H9 (cell line): ENCODE measurements around the gene OSBP2. TPM values are rescaled to one million over a fixed set of nuclear protein-coding genes. Genes with fewer than 3 reads are reported as not detected.

Experiments
- DNase-seq: peaks from one replicate; pipeline ENCODE4 v3.0.0-alpha.2; 2017
- H2AFZ ChIP-seq: one replicate; pipeline ENCODE4 v1.6.1; 2013; ENCODE audit warnings: mild to moderate bottlenecking, low read length, control low read depth, moderate library complexity
- H2AK5ac ChIP-seq: 2 replicates; pipeline ENCODE4 v1.6.1; 2013; ENCODE audit warnings: low read length, control low read depth, mixed read lengths; ENCODE audit not compliant: insufficient read length
- H2BK120ac ChIP-seq: one replicate; pipeline ENCODE4 v1.6.1; 2013; ENCODE audit warnings: low read depth, mild to moderate bottlenecking, low read length, control low read depth, inconsistent platforms; ENCODE audit not compliant: poor library complexity, severe bottlenecking
- H2BK12ac ChIP-seq: 2 replicates; pipeline ENCODE4 v1.6.1; 2013; ENCODE audit warnings: low read length, control low read depth, mixed read lengths, low read depth; ENCODE audit not compliant: insufficient read length
- H2BK15ac ChIP-seq: 2 replicates; pipeline ENCODE4 v1.6.1; 2013; ENCODE audit warnings: low read depth, low read length, control low read depth
- H2BK20ac ChIP-seq: one replicate; pipeline ENCODE4 v1.6.1; 2013; ENCODE audit warnings: low read depth, mild to moderate bottlenecking, low read length, control low read depth, inconsistent platforms; ENCODE audit not compliant: poor library complexity, severe bottlenecking
- H2BK5ac ChIP-seq: 2 replicates; pipeline ENCODE4 v1.6.1; 2013; ENCODE audit warnings: low read length, control low read depth, mixed read lengths; ENCODE audit not compliant: insufficient read length
- H3K14ac ChIP-seq: 2 replicates; pipeline ENCODE4 v1.6.1; 2013; ENCODE audit warnings: low read length, control low read depth; ENCODE audit not compliant: insufficient read depth
- H3K18ac ChIP-seq: 2 replicates; pipeline ENCODE4 v1.6.1; 2013; ENCODE audit warnings: low read depth, mild to moderate bottlenecking, mixed read lengths, low read length, control low read depth; ENCODE audit not compliant: insufficient read length
- H3K23ac ChIP-seq: 2 replicates; pipeline ENCODE4 v1.6.1; 2013; ENCODE audit warnings: low read length, control low read depth, mixed read lengths, low read depth; ENCODE audit not compliant: insufficient read length
- H3K23me2 ChIP-seq: 2 replicates; pipeline ENCODE4 v1.6.1; 2013; ENCODE audit warnings: low read depth, mild to moderate bottlenecking, mixed read lengths, low read length, control low read depth; ENCODE audit not compliant: insufficient read length, poor library complexity, severe bottlenecking
- H3K27ac ChIP-seq: 2 replicates; pipeline ENCODE4 v1.5.1; 2013; ENCODE audit warnings: low read length, control low read depth, mixed read lengths, low read depth; ENCODE audit not compliant: insufficient read length
- H3K27me3 ChIP-seq: 2 replicates; pipeline ENCODE4 v1.6.1; 2013; ENCODE audit warnings: low read length, control low read depth, inconsistent platforms; ENCODE audit not compliant: insufficient read depth
- H3K4ac ChIP-seq: 2 replicates; pipeline ENCODE4 v1.6.1; 2013; ENCODE audit warnings: low read depth, mild to moderate bottlenecking, control low read depth, inconsistent platforms, low read length, moderate library complexity
- H3K4me1 ChIP-seq: 2 replicates; pipeline ENCODE4 v1.6.1; 2013; ENCODE audit warnings: low read length, control low read depth, inconsistent platforms; ENCODE audit not compliant: insufficient read depth
- H3K4me2 ChIP-seq: 2 replicates; pipeline ENCODE4 v1.6.1; 2013; ENCODE audit warnings: low read length, control low read depth, mixed read lengths; ENCODE audit not compliant: insufficient read length, insufficient read depth
- H3K56ac ChIP-seq: 2 replicates; pipeline ENCODE4 v1.6.1; 2013; ENCODE audit warnings: low read depth, mild to moderate bottlenecking, mixed read lengths, low read length, control low read depth; ENCODE audit not compliant: insufficient read length
- H3K79me1 ChIP-seq: 2 replicates; pipeline ENCODE4 v1.6.1; 2013; ENCODE audit warnings: low read depth, mild to moderate bottlenecking, moderate library complexity, low read length, control low read depth, inconsistent platforms; ENCODE audit not compliant: insufficient read depth, poor library complexity, severe bottlenecking
- H3K79me2 ChIP-seq: 2 replicates; pipeline ENCODE4 v1.6.1; 2013; ENCODE audit warnings: low read length, control low read depth, inconsistent platforms; ENCODE audit not compliant: insufficient read depth
- H3K9ac ChIP-seq: 2 replicates; pipeline ENCODE4 v1.6.1; 2013; ENCODE audit warnings: low read length, control low read depth, mixed read lengths; ENCODE audit not compliant: insufficient read length; ENCODE audit errors: extremely low read depth
- H3K9me3 ChIP-seq: one replicate; pipeline ENCODE4 v1.6.1; 2013; ENCODE audit warnings: low read depth, low read length, inconsistent platforms; ENCODE audit not compliant: control insufficient read depth
- H3T11ph ChIP-seq: one replicate; pipeline ENCODE4 v1.6.1; 2013; ENCODE audit warnings: mild to moderate bottlenecking, low read length, control low read depth, inconsistent platforms
- H4K20me1 ChIP-seq: one replicate; pipeline ENCODE4 v1.6.1; 2013; ENCODE audit not compliant: control insufficient read depth, insufficient read length, insufficient read depth
- H4K5ac ChIP-seq: 2 replicates; pipeline ENCODE4 v1.6.1; 2013; ENCODE audit warnings: low read depth, mild to moderate bottlenecking, mixed read lengths, low read length, control low read depth; ENCODE audit not compliant: insufficient read length
- H4K8ac ChIP-seq: replicated peaks from 2 replicates; pipeline ENCODE4 v1.6.1; 2013; ENCODE audit warnings: low read length, control low read depth, mixed read lengths, low read depth; ENCODE audit not compliant: insufficient read length
- H4K91ac ChIP-seq: 2 replicates; pipeline ENCODE4 v1.6.1; 2013; ENCODE audit warnings: low read depth, mild to moderate bottlenecking, moderate library complexity, mixed read lengths, low read length, control low read depth; ENCODE audit not compliant: insufficient read length
- H3K27ac Mint-ChIP-seq, 3 experiments: 2 replicates in 2 of 3; 3 replicates in 1 of 3; pipeline ENCODE4 v1.8.0; 2020 to 2021; ENCODE audit warnings: mixed read lengths in 3 of 3, mild to moderate bottlenecking in 1 of 3, moderate library complexity in 1 of 3
- H3K27me3 Mint-ChIP-seq: 2 replicates; pipeline ENCODE4 v1.8.0; 2021; ENCODE audit warnings: low read depth, mild to moderate bottlenecking, moderate library complexity, mixed read lengths
- H3K36me3 Mint-ChIP-seq, 3 experiments: 2 replicates in 2 of 3; 3 replicates in 1 of 3; pipeline ENCODE4 v1.8.0; 2020 to 2021; ENCODE audit warnings: low read depth in 3 of 3, mixed read lengths in 3 of 3; ENCODE audit not compliant: insufficient read depth in 1 of 3
- H3K4me1 Mint-ChIP-seq, 2 experiments: 2 replicates each; pipeline ENCODE4 v1.8.0; 2020; ENCODE audit warnings: mixed read lengths in 2 of 2
- H3K4me3 Mint-ChIP-seq, 2 experiments: 2 replicates in 1 of 2; 3 replicates in 1 of 2; pipeline ENCODE4 v1.8.0; 2020 to 2021; ENCODE audit warnings: mild to moderate bottlenecking in 2 of 2, mixed read lengths in 2 of 2, moderate library complexity in 1 of 2
- H3K9me3 Mint-ChIP-seq, 2 experiments: 2 replicates in 1 of 2; 3 replicates in 1 of 2; pipeline ENCODE4 v1.8.0; 2020; ENCODE audit warnings: mild to moderate bottlenecking in 2 of 2, mixed read lengths in 2 of 2, moderate library complexity in 1 of 2
- WGBS: extraction: QIAGEN DNeasy Blood & Tissue Kit; methylation state at CpG from one replicate; pipeline ENCODE4 v1.1.7; 2013; ENCODE audit warnings: missing lambda C conversion rate, low lambda C conversion rate, mixed read lengths; ENCODE audit not compliant: insufficient read length; ENCODE audit errors: extremely low coverage; 5-methylcytosine and 5-hydroxymethylcytosine counted together
- total RNA-seq: library from RNA; stranded (reverse); gene quantifications from 2 replicates; pipeline ENCODE4 v1.2.1, GENCODE V29; 2021
- TF ChIP-seq, protein P1 (sequence below): fragments of 200-600 bp; sonication (generic); conservative IDR thresholded peaks from 3 replicates; pipeline ENCODE4 v1.8.0; 2021; ENCODE audit warnings: antibody characterized with exemption, mild to moderate bottlenecking

The OSBP2 gene
- total RNA-seq, 1 experiment from 2014 or later: 3.4 TPM

DNA sequence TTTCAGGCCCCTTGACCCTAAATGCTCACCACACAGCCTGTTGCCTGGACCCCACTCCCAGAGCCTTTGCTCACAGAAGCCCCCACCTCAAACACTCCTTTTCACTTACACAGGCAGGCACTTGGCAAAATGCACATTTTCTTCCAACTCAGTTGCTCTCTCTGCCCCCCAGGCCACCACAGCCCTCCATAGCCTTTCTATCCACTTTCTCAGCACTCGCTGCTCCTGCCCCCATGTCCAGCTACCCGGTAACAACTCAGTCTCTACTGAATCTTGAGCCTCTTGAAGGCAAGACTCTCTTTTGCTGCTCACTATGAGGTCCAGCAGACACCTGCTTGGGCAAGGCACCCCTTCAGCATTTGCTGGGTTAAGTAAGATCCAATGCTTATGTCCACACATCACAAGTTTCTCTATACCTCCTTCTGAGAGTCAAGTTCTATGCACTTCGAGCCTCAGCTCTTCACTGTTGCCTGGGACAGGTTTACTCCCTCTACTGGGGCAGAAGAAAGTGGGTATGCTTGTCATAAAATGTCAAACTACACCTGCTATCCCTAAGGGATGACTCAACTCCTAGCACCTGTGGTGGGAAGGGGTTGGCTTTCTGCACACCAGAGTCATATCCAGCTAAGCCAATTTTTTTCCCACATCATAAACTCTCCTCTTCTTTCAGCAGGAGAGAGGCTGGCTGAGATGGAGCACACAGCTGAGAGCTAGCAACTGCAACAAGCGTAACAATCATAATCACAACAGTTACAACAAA lies 237.0 kb downstream of the OSBP2 start:
- Histone ChIP-seq H4K8ac (no peak overlapping the region), H2BK120ac (no peak overlapping the region), H3K4me1 (no peaks in the 10 kb centered on the region), H3K9ac (no peak overlapping the region), H3K4me2 (no peak overlapping the region), H3K4ac (no peak overlapping the region), H3K9me3 (no peaks in the 10 kb centered on the region), H3K79me2 (no peaks in the 10 kb centered on the region), H3K23ac (no peak overlapping the region), H2BK15ac (no peak overlapping the region), H3K79me1 (no peaks in the 10 kb centered on the region), H3K27ac (no peak overlapping the region), H2BK12ac (no peak overlapping the region), H2BK5ac (no peak overlapping the region), H3K27me3 (no peaks in the 10 kb centered on the region), H3K14ac (no peak overlapping the region), H3K23me2 (no peaks in the 10 kb centered on the region), H2BK20ac (no peak overlapping the region), H4K91ac (no peak overlapping the region), H4K20me1 (peaks cover 2% of the 10 kb centered on the region), H2AFZ (no peak overlapping the region), H3K18ac (no peak overlapping the region), H3K56ac (no peak overlapping the region), H2AK5ac (no peak overlapping the region), H4K5ac (no peak overlapping the region), H3T11ph (no peak overlapping the region)
- no peaks in the 10 kb centered on the region; the same call in 1 of the 2 replicates for H3K27me3 Mint-ChIP-seq
- no peak overlapping the region for H3K4me3 Mint-ChIP-seq
- H3K4me1 Mint-ChIP-seq: no peaks in the 10 kb centered on the region
- no peak for DNase-seq
- TF ChIP-seq, protein P1, sequence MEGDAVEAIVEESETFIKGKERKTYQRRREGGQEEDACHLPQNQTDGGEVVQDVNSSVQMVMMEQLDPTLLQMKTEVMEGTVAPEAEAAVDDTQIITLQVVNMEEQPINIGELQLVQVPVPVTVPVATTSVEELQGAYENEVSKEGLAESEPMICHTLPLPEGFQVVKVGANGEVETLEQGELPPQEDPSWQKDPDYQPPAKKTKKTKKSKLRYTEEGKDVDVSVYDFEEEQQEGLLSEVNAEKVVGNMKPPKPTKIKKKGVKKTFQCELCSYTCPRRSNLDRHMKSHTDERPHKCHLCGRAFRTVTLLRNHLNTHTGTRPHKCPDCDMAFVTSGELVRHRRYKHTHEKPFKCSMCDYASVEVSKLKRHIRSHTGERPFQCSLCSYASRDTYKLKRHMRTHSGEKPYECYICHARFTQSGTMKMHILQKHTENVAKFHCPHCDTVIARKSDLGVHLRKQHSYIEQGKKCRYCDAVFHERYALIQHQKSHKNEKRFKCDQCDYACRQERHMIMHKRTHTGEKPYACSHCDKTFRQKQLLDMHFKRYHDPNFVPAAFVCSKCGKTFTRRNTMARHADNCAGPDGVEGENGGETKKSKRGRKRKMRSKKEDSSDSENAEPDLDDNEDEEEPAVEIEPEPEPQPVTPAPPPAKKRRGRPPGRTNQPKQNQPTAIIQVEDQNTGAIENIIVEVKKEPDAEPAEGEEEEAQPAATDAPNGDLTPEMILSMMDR: no peak
- H3K36me3 Mint-ChIP-seq: peaks cover 71 to 89% (median 87%) of the 10 kb centered on the region in 3 experiments
- H3K27ac Mint-ChIP-seq: no peak overlapping the region
- H3K9me3 Mint-ChIP-seq: no peaks in the 10 kb centered on the region; a peak in 1 of 5 replicates
- no CpG with 5 or more reads among the region's 4 CpGs for WGBS
